Endometrium (tissue), 2 donors: Measurements from ENCODE around the gene KCNB1.
"Not testable (repeated sequence)": the region's sequence is repeated elsewhere in the genome, so short reads cannot be mapped to it uniquely, and the experiment has no call there.

Experiments used
- FAIRE-seq: peaks from 2 replicates; lab custom pipeline; 2012; peaks lifted over from hg19 to GRCh38; lab: Jason Lieb, UNC
- donor health status: control.
- donor health status: control.

The KCNB1 gene

DNA sequence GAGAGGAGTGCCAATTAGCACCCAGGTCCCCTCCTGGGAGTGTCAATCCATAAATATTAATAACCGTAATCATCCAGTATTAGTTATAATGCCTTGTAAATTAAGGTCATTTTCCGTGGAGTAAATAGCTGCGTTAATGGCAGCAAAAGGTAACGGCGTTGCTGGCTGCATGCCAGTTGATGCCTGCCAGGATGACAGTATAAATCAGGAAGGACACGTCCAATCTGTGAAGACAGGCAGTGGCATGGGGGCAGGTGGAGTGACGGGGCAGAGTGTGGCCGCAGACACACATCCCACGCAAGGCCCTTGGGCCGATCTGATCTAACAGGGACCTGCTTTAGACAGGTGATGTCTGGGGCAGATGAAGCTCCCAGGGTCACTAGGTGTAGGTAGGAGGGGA is 49.1 kb downstream of the KCNB1 start:
- no peak for FAIRE-seq

DNA sequence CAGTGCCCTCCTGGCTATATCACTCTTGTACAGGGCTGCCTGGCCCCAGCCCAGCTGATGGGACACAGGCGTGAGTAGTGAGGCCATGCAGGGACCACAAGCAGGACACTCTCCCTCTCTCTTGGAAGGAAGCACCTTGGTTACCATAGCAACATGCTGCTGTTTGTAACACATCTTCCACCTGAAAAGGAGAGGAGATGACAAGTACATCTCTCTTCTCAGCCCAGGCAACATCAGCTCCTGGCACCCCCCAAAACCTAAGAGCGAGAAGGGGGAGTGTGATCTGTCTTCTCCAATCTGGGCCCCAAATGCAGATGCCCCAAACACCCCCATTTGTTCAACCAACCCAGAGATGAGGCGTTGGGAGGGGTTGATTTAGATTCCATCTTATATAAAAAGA is 49.9 kb downstream of the KCNB1 start:
- FAIRE-seq = no peak

DNA sequence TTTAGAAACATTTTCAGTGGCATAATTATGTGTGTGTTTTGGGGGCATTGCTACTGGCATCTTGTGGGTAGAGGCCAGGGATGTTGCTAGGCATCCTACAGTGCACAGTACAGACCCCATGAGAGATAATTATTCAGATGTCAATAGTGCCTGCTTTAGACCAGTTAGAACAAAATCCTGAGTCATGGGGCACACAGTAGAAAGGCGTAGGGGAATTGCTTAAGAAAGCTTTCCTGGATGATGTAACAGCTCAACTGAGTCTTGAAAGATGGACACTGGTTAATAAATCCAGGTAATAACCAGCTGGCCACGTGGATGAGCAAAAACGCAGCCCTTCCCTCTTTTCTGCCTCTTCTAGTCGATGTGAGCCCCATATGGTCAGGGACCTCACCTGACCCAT is 51.1 kb downstream of the KCNB1 start:
- FAIRE-seq = no peak

DNA sequence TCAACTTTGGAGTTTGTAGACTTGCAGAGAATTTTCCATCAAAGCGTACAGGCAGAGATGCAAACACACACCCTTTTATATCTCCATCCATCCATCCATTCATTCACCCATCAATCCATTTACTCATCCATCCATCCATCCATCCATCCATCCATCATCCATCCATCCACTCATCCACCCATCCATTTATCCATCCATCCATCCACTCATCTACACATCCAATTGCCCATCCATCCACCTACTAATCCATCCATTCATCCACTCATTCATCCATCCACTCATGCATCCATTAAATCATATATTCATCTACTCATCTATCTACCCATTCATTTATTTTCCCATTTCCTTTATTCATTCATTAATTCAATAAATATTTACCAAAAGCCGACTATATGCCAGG is 52.1 kb downstream of the KCNB1 start:
- FAIRE-seq = no peak

DNA sequence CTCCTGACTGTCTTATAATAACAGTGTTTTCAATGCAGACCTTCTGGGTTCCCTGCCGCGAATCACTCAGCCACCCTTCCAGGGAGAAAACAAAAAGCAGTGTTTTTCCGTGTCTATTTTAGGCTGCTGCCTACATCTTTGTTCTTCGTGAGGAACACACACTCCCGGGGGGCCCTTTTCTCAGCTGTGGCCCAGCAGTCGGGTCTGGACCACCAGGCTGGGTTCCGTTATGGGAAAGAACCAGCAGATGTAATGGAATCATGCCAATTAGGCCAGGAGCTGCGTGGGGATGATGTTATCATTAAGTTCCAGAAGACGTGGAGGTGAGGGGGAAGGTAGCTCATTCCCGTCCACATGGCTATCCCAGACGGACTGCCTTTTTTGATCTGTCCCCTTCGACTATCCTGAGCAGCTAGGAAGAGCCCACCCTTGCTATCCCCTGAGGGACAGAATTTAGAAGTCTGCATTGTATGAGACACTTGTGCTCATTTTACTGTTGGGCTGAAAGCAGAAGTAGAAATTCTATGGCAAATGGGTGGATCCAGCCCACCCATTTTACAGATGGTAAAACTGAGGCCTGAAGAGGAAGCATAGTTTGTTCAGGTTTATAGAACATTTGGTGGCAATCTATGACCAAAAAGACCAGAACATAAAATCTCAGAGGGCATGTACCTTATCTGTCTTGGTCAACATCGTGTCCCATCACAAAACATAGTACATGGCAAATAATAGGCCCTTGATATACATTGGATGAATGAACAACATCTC is 54.5 kb downstream of the KCNB1 start:
- no peak for FAIRE-seq

DNA sequence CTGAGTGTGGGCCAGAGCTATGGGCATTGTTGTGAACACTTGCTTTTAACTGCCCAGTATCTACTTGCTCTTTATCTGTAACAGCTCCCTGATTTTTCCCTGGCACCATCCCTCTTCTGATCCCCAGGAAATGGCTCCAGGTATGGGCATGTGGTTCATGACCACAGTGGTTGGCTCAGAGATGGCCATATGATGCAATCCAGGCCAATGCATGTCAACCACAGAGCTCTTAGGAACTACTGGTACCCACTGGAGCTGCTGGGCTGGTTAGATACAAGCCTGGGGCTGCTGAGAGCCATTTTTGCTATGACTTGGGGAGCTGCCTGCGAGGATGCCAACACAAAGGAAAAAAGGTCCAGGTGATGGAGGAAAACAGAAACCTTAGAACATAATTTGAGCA is 55.6 kb downstream of the KCNB1 start:
- no peak for FAIRE-seq

DNA sequence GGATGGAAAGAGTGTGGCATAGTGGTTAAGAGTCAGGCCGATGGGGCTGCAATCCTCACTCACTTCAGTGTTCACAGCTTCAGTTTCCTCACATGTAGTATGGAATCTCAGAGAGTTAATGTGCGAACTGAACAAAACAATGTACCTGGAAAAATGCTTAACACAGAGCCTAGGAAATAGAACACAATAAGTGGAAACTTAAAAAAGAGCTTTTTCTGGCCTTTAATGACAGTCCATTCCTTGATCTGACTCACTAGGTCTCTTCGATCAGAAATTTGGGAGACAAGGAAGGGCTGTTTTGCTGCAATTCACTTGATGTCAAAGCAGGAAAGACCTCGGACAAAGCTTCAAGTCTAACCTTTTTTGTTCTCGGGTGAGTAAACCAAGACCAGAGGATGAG is 56.1 kb downstream of the KCNB1 start:
- FAIRE-seq = no peak

DNA sequence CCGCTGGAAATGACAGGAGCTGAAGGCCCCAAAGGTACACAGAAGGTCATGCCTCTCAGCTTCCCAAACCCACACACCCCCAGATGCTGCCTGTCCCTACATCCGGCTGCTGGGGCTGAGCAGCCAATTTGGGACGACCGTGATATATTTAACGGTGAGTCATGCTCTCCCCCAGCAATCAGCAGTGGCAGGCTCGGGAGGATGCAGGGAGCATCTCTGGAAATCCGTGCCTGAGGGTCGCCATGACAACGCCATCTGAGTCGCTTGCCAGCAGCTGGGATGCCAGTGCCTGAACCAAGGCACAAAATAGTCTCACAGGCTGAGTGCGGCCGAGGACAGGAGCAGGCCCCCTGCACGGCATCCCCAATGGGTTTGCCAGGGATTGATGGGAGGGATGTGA is 57.9 kb downstream of the KCNB1 start:
- no peak for FAIRE-seq

DNA sequence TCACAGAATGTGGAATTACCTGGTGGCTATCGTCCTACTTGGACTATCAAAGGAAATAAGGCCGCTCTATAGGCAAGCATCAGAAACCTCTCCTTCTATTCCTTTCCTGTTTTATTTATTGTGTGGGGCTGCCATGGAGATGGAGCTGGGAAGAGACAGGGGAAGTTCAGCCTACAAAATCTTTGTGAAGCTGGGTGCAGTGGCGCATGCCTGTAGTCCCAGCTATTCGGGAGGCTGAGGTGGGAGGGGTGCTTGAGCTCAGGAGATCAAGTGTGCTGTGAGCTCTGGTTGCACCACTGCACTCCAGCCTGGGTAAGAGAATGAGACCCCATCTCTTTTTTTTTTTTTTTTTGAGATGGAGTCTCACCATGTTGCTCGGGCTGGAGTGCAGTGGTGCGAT is 60.3 kb downstream of the KCNB1 start:
- FAIRE-seq = no peak

DNA sequence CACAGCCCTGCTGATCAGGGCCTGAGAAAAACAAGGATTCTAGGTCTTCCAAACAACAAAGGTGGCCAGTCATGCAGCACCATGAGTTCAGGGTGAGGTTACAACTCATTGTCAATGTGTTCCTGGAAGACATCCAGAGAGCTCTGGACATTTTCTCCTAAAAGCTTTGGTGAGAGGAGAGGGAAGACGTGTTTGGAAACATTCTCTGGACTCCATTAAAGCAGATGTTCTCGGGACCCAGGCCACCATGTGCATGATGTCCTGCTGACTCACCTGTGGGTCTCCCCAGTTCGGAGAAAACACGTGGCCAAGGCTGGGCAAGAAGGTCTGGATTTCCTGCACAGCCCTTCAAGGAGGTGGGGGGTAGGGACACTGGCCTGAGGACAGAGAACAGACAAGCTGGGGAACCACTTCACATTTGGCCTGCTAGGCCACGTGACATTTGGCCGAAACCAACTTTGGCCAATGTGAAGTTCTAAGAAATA is 61.6 kb downstream of the KCNB1 start:
- no peak for FAIRE-seq

DNA sequence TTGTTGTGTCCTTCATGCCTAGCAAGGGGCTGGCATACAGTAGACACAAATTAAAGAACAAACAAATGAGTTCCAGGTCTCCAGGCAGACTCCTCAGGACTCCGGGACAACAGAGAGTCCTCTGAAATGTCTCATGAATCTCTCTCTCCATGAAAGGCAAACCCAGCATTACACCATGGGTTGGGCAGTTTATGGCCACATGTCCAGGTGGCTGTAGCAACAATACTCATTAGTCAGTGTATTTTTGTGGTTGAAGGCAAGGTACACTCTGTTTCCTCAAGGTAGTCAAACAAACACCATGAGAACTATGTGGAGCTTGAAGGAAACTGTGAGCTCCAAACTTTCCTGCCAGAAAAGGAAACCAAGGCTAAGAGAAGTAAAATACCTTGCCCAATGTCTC is 62.2 kb downstream of the KCNB1 start:
- FAIRE-seq = no peak

DNA sequence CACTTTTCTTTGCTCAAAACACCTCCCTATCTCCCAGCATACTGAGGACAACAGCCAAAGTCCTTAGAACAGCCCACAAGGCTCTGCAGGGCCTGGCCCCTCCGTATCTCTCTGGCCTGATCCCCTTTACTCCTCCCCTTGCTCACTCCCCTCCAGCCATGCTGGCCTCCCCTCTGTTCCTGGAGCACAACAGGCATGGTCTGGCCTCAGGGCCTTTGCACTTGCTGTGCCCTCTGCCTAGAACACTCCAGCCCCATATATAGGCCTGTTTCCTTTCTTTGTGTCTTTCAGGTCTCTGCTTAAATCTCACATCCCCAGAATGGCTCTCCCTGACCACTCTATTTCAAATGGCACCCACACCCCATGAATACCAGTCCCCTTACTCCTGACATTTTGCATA is 62.7 kb downstream of the KCNB1 start:
- FAIRE-seq = no peak

DNA sequence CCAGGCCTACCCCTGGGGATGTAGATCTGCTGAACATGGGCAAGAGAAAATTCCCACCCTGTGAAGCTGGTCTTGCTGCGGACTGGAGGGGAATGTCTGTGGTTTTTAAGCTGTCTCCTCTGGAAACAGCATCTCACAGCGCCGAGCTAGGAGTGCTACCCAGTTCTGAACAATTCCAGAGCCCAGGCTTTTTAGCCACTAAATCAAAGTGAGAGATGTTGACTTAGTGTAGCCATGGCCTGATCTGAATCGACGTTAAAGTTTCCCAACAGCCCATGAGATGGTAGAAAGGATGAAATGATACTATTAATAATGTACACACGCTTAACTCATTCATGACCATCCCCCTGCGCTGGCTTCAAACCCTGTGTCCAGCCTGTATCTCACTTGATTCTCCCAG is 63.7 kb downstream of the KCNB1 start:
- FAIRE-seq = no peak

DNA sequence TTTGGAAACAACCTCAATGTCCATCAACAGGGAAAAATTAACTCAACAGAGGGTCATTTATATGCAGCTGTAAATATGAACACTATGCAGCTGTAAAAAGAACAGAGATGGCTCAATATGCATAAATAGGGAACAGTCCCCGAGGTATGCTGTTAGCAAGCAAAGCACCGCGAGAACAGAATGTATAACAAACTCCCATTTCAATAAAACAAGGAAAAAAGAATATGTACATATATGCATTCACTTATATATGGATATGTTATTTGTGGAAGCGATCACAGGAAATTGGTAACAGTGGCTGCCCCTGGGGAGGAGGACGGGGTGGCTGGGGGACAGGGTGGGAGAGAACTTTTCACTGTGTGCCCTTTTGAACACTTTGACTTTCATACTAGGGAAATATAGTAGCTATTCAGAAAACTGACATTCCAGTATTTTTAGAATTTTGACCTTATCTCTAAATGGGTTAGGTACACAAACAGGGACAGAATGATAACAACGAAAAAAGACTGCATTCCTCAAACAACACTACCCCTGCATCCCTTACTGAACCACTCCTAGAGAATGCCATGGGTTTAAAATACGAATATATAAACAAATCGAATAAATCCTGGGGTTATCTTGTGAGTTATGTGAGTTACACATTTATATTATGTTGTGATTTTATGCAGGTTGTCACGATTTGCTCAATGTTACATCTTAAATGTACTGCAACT is 64.5 kb downstream of the KCNB1 start:
- FAIRE-seq = no peak

DNA sequence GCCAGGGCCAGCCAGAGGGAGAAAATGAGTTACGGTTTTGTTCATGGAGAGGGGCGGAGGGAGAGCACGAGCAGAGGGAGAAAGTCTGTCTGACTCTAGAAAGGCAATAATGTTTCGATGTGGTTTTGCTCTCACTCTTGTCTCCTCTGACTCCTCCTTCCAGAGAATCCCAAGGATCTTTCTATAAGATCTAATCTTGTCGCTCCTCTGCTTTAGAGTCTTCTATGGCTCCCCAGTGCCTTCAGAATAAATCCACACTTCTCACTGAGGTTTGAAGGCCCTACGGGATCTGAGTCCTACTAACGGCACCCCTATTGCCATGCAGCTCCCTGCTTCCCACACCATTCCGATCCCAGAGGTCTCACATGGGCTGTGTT is 66.8 kb downstream of the KCNB1 start:
- FAIRE-seq = no peak

DNA sequence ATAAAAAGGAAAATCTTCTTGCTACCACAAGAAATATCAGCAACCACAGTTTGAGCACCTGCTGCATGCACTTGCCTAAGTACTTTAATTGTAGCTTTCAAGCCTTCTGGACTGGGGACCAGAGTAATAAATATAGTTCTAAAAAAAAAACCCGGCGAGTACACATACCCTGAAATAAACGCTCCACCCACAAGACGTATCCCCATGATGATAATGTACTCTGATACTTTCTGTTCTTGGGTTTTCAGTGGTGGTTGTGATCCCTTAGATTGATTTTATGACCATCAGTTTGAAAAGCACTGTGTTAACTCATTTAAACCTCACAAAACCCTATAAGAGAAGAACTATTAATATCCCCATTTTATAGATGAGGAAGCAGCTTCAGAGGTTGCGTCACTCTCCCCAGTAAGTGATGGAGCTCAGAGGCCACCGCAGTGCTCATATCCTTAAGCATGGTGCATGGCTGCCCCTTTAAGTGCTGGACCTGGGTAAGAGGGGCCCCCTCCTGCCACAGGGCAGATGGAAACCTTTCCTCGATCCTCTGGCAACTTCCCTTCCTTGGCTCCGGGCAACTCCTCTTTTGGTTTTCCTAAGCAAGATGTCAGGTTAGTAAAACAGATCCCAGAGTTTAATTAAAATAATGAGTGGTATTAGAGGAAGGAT is 67.3 kb downstream of the KCNB1 start:
- FAIRE-seq = no peak

DNA sequence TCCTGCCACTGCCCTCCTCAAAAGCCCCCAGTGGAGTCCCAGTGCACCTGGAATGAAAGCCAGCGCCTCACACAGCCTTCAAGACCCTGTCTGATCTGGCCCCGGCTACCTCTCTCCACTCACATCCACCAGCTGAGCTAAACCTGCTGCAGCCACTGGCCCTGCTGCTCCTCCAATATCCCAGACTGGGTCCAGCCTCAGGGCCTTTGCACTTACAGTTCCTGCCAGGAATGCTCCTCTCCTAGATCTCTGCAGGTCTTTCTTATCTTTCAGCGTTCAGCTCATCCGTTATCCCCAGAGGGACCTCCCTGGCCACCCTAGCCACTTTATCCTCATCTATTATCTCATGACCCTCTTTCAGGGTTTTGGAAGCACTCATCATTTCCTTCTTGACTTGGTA is 68.8 kb downstream of the KCNB1 start:
- FAIRE-seq = no peak

DNA sequence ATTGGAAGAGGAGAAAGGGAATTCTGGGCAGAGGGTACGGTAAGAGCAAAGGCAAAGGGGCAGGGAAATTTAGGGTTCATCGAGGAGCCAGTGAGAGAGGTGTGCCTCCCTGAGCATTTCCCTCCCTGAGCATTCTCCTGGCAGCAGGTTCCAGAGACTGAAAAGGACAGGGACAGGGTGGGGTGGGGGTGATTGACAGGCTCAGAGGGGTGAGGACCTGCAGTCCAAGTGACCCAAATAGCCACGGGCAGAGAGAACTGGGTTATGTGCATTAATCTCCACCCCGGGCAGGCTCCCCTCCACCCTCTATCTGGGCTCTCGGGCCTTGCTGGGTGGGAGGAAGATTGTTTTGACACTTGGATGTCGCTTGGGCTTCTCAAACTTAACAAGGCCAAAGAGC is 69.5 kb downstream of the KCNB1 start:
- FAIRE-seq = no peak

DNA sequence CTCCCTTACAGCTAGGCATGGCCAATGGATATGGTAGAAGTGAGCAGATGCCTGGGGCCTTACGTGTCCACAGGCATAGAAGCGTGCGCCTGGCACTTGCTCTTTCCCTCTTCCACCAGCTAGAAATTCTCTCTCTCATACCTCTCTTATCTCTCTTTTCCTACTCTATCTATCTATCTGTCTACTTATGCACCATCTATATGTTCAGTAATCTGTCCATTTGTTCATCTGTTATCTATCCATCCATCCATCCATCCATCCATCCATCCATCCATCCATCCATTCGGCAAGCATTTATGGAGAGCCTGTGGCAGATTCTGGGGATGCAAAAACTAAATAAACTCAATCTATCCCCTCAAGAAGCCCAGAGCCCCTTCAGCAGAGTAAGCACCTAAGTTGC is 70.2 kb downstream of the KCNB1 start:
- FAIRE-seq = no peak

DNA sequence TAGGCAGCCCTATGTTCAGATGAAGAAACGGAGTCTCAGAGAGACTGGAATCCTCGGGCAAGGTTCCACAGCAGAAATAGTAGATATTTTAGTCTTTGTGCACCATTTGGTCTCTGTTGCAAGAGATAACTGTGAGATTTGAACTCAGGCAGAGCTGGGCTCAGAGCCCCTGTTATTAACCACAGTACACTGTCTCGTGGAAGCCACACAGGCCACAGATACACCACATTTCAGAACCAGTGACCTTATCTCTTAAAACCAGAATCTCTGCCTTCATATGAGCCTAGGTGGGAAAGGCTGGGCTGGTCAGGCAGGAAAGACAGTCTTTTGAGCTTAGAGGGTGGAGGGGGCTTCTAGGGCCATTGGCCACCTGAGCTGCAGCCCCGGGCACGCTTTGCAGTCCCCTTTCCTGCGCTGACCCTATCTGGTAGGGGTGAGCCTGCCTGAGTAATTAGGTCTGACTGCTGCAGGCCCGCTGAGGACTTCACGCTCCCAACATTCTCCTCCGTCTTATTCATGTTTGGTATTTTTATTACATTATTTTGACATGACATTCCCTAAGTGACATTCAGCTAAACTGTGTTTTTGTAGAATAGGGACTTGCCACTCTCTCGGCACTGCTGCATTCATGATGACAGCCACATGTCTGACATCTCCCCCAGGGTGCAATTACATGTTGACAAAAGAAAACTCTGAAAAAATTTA is 71.1 kb downstream of the KCNB1 start:
- no peak for FAIRE-seq

DNA sequence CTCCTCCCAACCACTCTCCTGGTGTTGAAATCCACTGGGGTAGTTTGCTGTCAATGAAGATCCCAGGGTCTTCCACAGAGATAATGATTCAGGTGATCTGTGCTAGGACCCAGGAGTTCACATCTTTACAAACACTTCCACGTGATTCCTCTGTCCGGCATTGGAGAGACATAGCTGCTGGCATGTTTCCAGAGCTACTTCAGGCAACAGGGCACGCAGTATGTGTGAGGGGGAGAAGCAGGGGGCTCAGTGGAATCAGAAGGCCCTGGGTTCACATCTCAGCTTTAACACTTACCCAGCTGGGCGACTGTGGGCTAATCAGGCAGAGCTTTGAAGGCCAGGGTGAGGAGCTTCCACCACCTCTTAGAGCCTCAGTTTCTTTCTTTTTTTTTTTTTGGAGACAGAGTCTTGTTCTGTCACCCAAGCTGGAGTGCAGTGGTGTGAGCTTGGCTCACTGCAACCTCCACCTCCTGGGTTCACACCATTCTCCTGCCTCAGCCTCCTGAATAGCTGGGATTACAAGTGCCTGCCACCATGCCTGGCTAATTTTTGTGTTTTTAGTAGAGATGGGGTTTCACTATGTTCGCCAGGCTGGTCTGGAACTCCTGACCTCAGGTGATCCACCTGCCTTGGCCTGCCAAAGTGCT is 72.4 kb downstream of the KCNB1 start:
- FAIRE-seq = not testable (repeated sequence)

DNA sequence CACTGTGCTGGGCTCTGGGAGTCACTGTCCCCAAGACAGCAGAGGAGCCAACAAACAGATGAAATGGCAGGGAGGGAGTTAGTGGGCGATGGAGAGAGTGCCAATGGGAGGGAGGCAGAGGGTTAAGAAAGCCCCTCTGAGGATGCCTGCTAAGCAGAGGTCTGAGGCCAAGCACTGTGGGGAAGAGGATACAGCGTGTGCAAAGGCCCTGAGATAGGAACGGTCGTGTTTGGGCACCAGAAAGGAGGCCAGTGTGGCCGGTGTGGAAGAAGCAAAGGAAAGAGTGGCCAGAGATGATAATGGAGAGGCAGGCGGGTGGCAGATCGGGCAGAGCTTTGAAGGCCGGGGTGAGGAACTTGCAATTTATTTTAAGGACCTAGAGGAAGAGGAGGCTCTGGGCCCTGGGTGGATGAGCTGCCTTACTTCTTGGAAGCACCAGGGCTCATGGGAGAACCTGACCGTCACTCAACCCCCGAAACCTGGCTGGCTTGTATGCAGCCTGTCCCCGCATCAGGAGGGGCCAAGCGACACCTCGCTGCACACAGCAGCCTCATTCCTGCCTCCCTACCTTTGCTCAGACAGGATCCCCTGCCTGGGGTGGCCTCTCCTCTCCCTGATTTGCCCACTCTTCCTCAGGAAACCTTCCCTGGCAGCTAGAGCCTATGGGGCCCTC is 73.0 kb downstream of the KCNB1 start:
- FAIRE-seq = no peak
